PC-3 (cell line): Measurements from ENCODE around the gene SEC31B. TPM values are rescaled to one million over a fixed set of nuclear protein-coding genes. Genes with fewer than 3 reads are reported as not detected.

ENCODE experiments used
- ATAC-seq: fragments of 200-7000 bp; cut with Tn5 transposase; 2 replicates; pipeline ENCODE4 v1.9.1; 2020; ENCODE audit warnings: mild to moderate bottlenecking, moderate library complexity
- BruUV-seq: library from RNA; stranded (reverse); fragments of 400-500 nt; replicated peaks from 2 replicates; lab custom pipeline; 2021; lab: Mats Ljungman, UMichigan
- CTCF ChIA-PET: fragments of 300-600 bp; sonication (Branson Sonifier 250); formaldehyde crosslinking; loops from one replicate; lab custom pipeline; 2022; ENCODE audit warnings: antibody characterized with exemption; lab: Charles Lee
- POLR2A ChIA-PET: fragments of 300-600 bp; sonication (Branson Sonifier 250); formaldehyde crosslinking; loops from one replicate; lab custom pipeline; 2022; ENCODE audit warnings: antibody characterized with exemption; ENCODE audit not compliant: unreplicated experiment; lab: Charles Lee
- DNase-seq: peaks from one replicate; pipeline ENCODE4 v3.0.0-alpha.2; 2015
- H2AFZ ChIP-seq: fragments of 300-600 bp; sonication (generic); 2 replicates; pipeline ENCODE4 v1.6.0; 2016; ENCODE audit warnings: antibody characterized with exemption, low read length
- H3F3A ChIP-seq: fragments of 300-600 bp; sonication (generic); one replicate; pipeline ENCODE4 v1.6.0; 2017; ENCODE audit warnings: antibody characterized with exemption, low read length, control low read depth, mild to moderate bottlenecking; ENCODE audit not compliant: unreplicated experiment
- H3K27ac ChIP-seq: fragments of 300-600 bp; sonication (generic); 2 replicates; pipeline ENCODE4 v1.5.1; 2016; ENCODE audit warnings: mild to moderate bottlenecking, low read length
- H3K27me3 ChIP-seq: fragments of 300-600 bp; sonication (generic); 2 replicates; pipeline ENCODE4 v1.6.1; 2016; ENCODE audit warnings: low read length, mixed read lengths
- H3K36me3 ChIP-seq: fragments of 300-600 bp; sonication (generic); 2 replicates; pipeline ENCODE4 v1.6.1; 2016; ENCODE audit warnings: low read depth, mixed run types, low read length, mixed read lengths
- H3K4me1 ChIP-seq: fragments of 300-600 bp; sonication (generic); 2 replicates; pipeline ENCODE4 v1.5.1; 2016; ENCODE audit warnings: low read length; ENCODE audit not compliant: insufficient read depth
- H3K4me2 ChIP-seq: fragments of 300-600 bp; sonication (generic); 2 replicates; pipeline ENCODE4 v1.6.0; 2016; ENCODE audit warnings: low read length
- H3K4me3 ChIP-seq: fragments of 300-600 bp; sonication (generic); 2 replicates; pipeline ENCODE4 v1.5.1; 2016; ENCODE audit warnings: mild to moderate bottlenecking, low read length, mixed read lengths
- H3K79me2 ChIP-seq: fragments of 300-600 bp; sonication (generic); 2 replicates; pipeline ENCODE4 v1.6.1; 2017; ENCODE audit warnings: low read length, mixed read lengths
- H3K9ac ChIP-seq: fragments of 300-600 bp; sonication (generic); 2 replicates; pipeline ENCODE4 v1.6.0; 2016; ENCODE audit warnings: mild to moderate bottlenecking, low read length
- H3K9me2 ChIP-seq: fragments of 300-600 bp; sonication (generic); replicated peaks from 2 replicates; pipeline ENCODE4 v1.6.1; 2016; ENCODE audit warnings: mixed run types, low read length, mixed read lengths
- H3K9me3 ChIP-seq: fragments of 300-600 bp; sonication (generic); 2 replicates; pipeline ENCODE4 v1.6.1; 2016; ENCODE audit warnings: low read length, mixed read lengths
- H4K20me1 ChIP-seq: fragments of 300-600 bp; sonication (generic); 2 replicates; pipeline ENCODE4 v1.6.1; 2016; ENCODE audit warnings: low read length, mixed read lengths
- EZH2 ChIP-seq: fragments of 300-600 bp; sonication (generic); IDR thresholded peaks from one replicate; pipeline ENCODE4 v1.6.1; 2017; ENCODE audit warnings: antibody characterized with exemption, mild to moderate bottlenecking, low read length; ENCODE audit not compliant: unreplicated experiment
- EZH2phosphoT487 ChIP-seq: fragments of 300-600 bp; sonication (generic); IDR thresholded peaks from 2 replicates; pipeline ENCODE4 v1.6.1; 2018; ENCODE audit warnings: mild to moderate bottlenecking, antibody characterized with exemption, low read length, borderline replicate concordance
- intact Hi-C: fragments of 100-400 bp; cut with micrococcal nuclease; formaldehyde crosslinking; loops from 2 replicates; pipeline ENCODE4 v1.9.0; 2023
- total RNA-seq: library from RNA; depleted of rRNA; stranded (reverse); fragments of >200 nt; gene quantifications from 2 replicates; pipeline ENCODE4 v1.2.3, GENCODE V29; 2014
- TF ChIP-seq, protein P1 (sequence below): fragments of 300-600 bp; sonication (generic); conservative IDR thresholded peaks from 2 replicates; pipeline ENCODE4 v1.5.1; 2017; ENCODE audit warnings: antibody characterized with exemption, low read depth, mild to moderate bottlenecking, low read length

SEC31B gene
- total RNA-seq, 1 experiment from 2014 or later, result 1.6 TPM

DNA sequence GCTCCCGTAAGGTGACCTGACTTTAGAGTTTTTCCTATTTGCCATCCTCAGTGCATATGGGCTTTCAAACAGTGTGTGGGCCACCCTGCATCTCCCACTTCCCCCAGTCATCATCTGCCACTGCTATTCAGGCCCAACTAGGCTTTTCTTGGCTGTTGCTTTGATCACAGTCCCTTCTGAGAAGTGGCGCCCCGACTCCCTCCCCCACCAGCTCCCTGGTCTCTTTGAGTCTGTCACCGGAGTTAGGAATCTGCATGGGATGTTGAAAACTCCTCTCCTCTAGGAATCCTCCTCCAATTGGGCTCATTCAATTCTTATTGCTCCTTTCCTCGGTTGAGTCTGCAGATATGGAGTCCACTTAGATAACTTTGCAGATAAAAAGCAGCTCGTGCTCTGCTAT lies 48.2 kb upstream of the SEC31B start:
- Histone ChIP-seq H3K27ac (no peak overlapping the region), H3K4me3 (no peak overlapping the region), H4K20me1 (no peaks in the 10 kb centered on the region), H3K9me2 (no peaks in the 10 kb centered on the region), H3K9me3 (no peaks in the 10 kb centered on the region), H3K9ac (no peak overlapping the region), H3K4me2 (no peak overlapping the region), H3K79me2 (no peaks in the 10 kb centered on the region), H3K27me3 (no peaks in the 10 kb centered on the region), H3K36me3 (no peaks in the 10 kb centered on the region), H2AFZ (no peak overlapping the region), H3K4me1 (no peaks in the 10 kb centered on the region), H3F3A (no peaks in the 10 kb centered on the region)
- ChIA-PET CTCF (no interaction called here), POLR2A (interaction anchor here (0.8 kb wide), 1 partner anchor 32 kb away, joined by 6 read pairs; no protein-coding TSS in a partner anchor)
- no TSS peak for BruUV-seq
- ATAC-seq (no peak), DNase-seq (no peak)
- TF ChIP-seq EZH2 (no peak), EZH2phosphoT487 (no peak)
- TF ChIP-seq, protein P1, sequence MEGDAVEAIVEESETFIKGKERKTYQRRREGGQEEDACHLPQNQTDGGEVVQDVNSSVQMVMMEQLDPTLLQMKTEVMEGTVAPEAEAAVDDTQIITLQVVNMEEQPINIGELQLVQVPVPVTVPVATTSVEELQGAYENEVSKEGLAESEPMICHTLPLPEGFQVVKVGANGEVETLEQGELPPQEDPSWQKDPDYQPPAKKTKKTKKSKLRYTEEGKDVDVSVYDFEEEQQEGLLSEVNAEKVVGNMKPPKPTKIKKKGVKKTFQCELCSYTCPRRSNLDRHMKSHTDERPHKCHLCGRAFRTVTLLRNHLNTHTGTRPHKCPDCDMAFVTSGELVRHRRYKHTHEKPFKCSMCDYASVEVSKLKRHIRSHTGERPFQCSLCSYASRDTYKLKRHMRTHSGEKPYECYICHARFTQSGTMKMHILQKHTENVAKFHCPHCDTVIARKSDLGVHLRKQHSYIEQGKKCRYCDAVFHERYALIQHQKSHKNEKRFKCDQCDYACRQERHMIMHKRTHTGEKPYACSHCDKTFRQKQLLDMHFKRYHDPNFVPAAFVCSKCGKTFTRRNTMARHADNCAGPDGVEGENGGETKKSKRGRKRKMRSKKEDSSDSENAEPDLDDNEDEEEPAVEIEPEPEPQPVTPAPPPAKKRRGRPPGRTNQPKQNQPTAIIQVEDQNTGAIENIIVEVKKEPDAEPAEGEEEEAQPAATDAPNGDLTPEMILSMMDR, result no peak
- intact Hi-C loops, result loop anchor here (10.0 kb wide), 1 partner anchor 307 kb away; no protein-coding TSS in a partner anchor

DNA sequence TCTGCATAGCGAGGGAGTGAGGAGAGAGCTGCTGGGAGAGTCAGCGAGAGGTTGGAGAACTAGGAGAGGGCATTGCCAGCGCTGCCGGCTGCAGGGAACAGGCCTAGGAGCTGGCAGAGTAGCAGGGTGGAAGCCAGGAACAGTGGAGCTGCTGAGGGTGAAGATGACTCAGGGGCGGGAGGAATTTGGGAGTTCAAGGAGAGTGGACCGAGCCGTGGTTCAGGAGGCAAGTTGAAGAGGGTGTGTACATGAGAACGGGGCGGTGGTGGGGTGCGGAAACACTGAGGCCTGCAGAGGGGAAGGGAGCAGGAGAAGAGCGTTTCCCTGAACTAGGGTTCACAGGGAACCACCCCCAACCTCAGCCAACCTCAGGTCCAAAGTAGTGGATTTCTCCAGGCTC lies 47.6 kb upstream of the SEC31B start:
- Histone ChIP-seq H3K4me1 (no peaks in the 10 kb centered on the region), H3K36me3 (no peaks in the 10 kb centered on the region), H3K4me2 (no peak overlapping the region), H3K27ac (no peak overlapping the region), H3K9me2 (no peaks in the 10 kb centered on the region), H3K9me3 (no peaks in the 10 kb centered on the region), H3K79me2 (no peaks in the 10 kb centered on the region), H3F3A (no peaks in the 10 kb centered on the region), H3K27me3 (no peaks in the 10 kb centered on the region), H3K4me3 (no peak overlapping the region), H4K20me1 (no peaks in the 10 kb centered on the region), H2AFZ (no peak overlapping the region), H3K9ac (no peak overlapping the region)
- ATAC-seq, result no peak
- BruUV-seq, result no TSS peak
- no peak for TF ChIP-seq EZH2
- TF ChIP-seq, protein P1, result no peak
- no peak for TF ChIP-seq EZH2phosphoT487
- no peak for DNase-seq
- CTCF ChIA-PET, result no interaction called here
- POLR2A ChIA-PET, result interaction anchor here (0.8 kb wide), 1 partner anchor 32 kb away, joined by 6 read pairs; no protein-coding TSS in a partner anchor
- intact Hi-C loops, result loop anchor here (10.0 kb wide), 1 partner anchor 308 kb away; no protein-coding TSS in a partner anchor

DNA sequence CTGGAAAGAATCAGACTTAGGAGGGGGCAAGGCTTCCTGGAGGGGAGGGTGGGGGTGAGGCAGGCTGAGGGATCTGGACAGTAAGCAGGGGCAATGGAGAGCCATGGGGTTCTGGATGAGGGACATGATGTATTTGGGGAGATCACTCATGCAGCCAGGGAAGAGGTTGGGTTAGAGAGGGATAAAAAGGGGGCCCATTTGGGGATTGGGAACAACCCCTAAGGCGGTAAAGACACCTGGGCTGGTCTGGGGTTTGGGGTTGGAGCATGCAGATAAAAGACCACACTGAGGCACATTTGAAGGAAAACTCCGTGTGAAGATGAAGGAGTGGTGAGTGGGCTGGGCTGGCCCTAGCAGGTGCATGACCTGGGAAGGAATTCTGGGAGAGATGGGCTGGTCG lies 46.9 kb upstream of the SEC31B start:
- POLR2A ChIA-PET, result no interaction called here
- no peak for ATAC-seq
- intact Hi-C loops, result loop anchor here (10.0 kb wide), 1 partner anchor 308 kb away; no protein-coding TSS in a partner anchor

More for the DNA sequence above, 46.9 kb upstream of the SEC31B start:
- Histone ChIP-seq H3K4me2 (no peak overlapping the region), H3K4me3 (no peak overlapping the region), H3K27me3 (no peaks in the 10 kb centered on the region), H2AFZ (no peak overlapping the region), H3K9ac (no peak overlapping the region), H4K20me1 (no peaks in the 10 kb centered on the region), H3F3A (no peaks in the 10 kb centered on the region), H3K9me2 (no peaks in the 10 kb centered on the region), H3K4me1 (no peaks in the 10 kb centered on the region), H3K9me3 (no peaks in the 10 kb centered on the region), H3K79me2 (no peaks in the 10 kb centered on the region), H3K27ac (no peak overlapping the region), H3K36me3 (no peaks in the 10 kb centered on the region)
- TF ChIP-seq, protein P1, result no peak
- no peak for TF ChIP-seq EZH2
- TF ChIP-seq EZH2phosphoT487, result no peak
- BruUV-seq, result no TSS peak
- CTCF ChIA-PET, result no interaction called here
- no peak for DNase-seq
